Fibroblast of mammary gland (primary cell): ENCODE data around the gene CHRNA7.

ENCODE experiments used
- DNase-seq: peaks from one replicate; pipeline ENCODE4 v3.0.0-alpha.2; 2010; ENCODE audit warnings: low read depth
- H3K4me3 ChIP-seq: 2 replicates; pipeline ENCODE4 v1.5.1; 2011; ENCODE audit warnings: low read depth, mild to moderate bottlenecking, low read length, moderate library complexity; ENCODE audit not compliant: control insufficient read depth
- TF ChIP-seq, protein P1 (sequence below): conservative IDR thresholded peaks from 2 replicates; pipeline ENCODE4 v1.5.1; 2011; ENCODE audit warnings: low read depth, low read length, inconsistent platforms; ENCODE audit not compliant: control insufficient read depth, insufficient read depth

The CHRNA7 gene

DNA sequence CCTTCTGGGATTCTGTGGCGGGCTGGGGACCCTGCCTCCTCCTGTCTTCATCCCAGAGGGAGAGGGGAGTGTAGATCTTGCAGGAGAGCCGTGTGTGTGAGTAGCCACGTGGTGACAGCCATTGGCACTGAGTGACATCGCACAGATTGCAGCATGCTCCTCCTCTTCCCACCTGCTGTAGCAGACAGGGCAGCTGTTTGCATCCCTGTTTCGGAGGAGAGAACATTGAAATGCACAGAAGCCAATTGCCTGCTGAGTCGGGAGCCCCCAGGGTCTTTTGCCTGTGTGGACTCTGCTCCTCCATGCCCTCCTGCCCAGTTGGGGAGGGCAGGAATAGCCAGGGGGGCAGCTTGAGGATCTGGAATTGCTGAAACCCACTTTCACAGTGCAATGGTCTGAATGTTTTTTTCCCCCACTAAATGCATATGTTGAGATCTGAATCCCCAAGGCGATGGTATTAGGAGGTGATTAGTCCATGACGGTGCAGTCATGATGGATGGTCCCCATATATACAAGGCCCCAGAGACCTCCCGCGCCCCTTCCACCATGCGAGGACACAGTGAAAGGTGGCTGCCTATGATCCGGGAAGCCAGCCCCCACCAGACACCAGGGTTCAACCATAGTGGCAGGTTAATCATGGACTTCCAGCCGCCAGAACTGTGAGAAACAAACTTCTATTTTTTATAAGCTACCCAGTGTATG lies 66.8 kb downstream of the CHRNA7 start:
- no peak overlapping the region for H3K4me3 ChIP-seq
- TF ChIP-seq, protein P1, sequence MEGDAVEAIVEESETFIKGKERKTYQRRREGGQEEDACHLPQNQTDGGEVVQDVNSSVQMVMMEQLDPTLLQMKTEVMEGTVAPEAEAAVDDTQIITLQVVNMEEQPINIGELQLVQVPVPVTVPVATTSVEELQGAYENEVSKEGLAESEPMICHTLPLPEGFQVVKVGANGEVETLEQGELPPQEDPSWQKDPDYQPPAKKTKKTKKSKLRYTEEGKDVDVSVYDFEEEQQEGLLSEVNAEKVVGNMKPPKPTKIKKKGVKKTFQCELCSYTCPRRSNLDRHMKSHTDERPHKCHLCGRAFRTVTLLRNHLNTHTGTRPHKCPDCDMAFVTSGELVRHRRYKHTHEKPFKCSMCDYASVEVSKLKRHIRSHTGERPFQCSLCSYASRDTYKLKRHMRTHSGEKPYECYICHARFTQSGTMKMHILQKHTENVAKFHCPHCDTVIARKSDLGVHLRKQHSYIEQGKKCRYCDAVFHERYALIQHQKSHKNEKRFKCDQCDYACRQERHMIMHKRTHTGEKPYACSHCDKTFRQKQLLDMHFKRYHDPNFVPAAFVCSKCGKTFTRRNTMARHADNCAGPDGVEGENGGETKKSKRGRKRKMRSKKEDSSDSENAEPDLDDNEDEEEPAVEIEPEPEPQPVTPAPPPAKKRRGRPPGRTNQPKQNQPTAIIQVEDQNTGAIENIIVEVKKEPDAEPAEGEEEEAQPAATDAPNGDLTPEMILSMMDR: no peak
- DNase-seq: no peak

DNA sequence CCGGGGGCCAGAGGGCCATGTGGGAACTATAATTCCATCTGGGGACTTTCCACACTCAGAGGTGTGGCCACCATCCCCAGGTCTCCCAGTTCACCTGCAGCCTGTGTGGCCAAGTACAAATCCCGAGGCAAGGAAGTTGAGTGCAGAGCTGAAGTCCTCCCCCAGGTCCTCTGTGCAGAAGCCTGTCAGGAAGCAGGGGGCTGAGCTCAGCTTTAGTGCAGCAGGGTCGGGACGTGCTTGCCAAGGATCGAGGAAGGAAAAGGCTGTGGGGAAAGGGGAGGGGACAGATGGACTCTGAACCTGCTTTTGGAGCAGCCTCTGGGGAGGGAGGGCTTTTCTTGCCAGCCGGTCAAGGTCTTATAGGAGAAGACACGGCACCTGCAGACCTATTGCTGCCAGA lies 67.7 kb downstream of the CHRNA7 start:
- no peak overlapping the region for H3K4me3 ChIP-seq
- no peak for DNase-seq
- TF ChIP-seq, protein P1: no peak

DNA sequence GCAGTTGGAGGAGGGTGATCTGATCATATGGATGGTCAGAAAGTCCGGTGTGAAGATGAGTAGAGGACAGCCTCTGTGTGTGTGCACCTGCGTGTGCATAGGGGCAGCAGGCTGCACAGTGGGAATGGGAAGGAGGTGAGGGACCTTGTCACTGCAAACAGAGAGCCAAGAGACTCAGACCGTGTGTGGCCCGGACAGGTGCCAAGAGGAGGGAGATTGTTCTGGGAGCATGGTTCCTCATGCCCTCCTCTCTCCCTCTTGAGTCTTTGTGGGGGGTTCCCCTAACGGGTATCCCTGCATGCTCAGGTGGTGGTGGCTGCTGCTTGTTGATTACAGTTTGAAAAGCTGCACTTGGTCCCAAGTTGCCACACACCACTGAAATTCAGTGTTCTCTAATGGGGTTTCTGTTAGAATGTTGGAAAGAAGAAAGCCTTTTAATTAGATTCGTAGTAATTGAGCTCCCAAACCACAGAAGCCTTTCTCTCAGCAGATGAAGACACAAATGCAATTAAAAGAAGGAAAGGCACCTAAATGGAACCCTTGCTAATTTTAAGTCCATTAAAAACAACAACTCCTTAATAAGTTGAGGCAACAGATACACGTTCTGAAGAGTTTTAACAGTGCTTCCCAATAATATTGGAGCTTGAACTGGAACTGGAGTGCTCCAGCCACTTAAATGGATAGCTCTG lies 68.9 kb downstream of the CHRNA7 start:
- no peak for DNase-seq
- TF ChIP-seq, protein P1: no peak
- no peak overlapping the region for H3K4me3 ChIP-seq

GRCh38 chr15:32099956-32100684 lies 69.8 kb downstream of the CHRNA7 start:
- TF ChIP-seq, protein P1: no peak
- H3K4me3 ChIP-seq: no peak overlapping the region
- DNase-seq: no peak

- no peak for DNase-seq
- no peak overlapping the region for H3K4me3 ChIP-seq
- TF ChIP-seq, protein P1: no peak
These were observed 74.0 kb downstream of the CHRNA7 start for GRCh38 chr15:32104061-32104995.
